GM13976 (cell line): ENCODE measurements around the gene TMEM219.

ENCODE experiments used
- DNase-seq: peaks from one replicate; pipeline ENCODE4 v3.0.0; 2012; ENCODE audit warnings: low spot score
- in situ Hi-C: fragments of 300-500 bp; cut with MboI; formaldehyde crosslinking; loops from one replicate; pipeline ENCODE4 v1.12.0; 2022; ENCODE audit warnings: low sequenced_read_pairs, mixed read lengths, inconsistent platforms; ENCODE audit not compliant: unreplicated experiment
- TF ChIP-seq, protein P1 (sequence below): IDR thresholded peaks from 2 replicates; pipeline ENCODE4 v1.5.1; 2012; ENCODE audit warnings: borderline replicate concordance, mild to moderate bottlenecking; ENCODE audit not compliant: insufficient read depth; ENCODE audit errors: extremely low read depth, missing control alignments, control extremely low read depth

Gene TMEM219

DNA sequence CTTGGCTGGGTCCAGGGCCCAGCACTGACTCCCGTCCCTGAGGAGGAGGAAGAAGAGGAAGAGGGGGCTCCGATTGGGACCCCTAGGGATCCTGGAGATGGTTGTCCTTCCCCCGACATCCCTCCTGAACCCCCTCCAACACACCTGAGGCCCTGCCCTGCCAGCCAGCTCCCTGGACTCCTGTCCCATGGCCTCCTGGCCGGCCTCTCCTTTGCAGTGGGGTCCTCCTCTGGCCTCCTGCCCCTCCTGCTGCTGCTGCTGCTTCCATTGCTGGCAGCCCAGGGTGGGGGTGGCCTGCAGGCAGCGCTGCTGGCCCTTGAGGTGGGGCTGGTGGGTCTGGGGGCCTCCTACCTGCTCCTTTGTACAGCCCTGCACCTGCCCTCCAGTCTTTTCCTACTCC lies 25.1 kb downstream of the TMEM219 start:
- TF ChIP-seq, protein P1, sequence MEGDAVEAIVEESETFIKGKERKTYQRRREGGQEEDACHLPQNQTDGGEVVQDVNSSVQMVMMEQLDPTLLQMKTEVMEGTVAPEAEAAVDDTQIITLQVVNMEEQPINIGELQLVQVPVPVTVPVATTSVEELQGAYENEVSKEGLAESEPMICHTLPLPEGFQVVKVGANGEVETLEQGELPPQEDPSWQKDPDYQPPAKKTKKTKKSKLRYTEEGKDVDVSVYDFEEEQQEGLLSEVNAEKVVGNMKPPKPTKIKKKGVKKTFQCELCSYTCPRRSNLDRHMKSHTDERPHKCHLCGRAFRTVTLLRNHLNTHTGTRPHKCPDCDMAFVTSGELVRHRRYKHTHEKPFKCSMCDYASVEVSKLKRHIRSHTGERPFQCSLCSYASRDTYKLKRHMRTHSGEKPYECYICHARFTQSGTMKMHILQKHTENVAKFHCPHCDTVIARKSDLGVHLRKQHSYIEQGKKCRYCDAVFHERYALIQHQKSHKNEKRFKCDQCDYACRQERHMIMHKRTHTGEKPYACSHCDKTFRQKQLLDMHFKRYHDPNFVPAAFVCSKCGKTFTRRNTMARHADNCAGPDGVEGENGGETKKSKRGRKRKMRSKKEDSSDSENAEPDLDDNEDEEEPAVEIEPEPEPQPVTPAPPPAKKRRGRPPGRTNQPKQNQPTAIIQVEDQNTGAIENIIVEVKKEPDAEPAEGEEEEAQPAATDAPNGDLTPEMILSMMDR: no peak
- no peak for DNase-seq
- in situ Hi-C loops: no loop called here

DNA sequence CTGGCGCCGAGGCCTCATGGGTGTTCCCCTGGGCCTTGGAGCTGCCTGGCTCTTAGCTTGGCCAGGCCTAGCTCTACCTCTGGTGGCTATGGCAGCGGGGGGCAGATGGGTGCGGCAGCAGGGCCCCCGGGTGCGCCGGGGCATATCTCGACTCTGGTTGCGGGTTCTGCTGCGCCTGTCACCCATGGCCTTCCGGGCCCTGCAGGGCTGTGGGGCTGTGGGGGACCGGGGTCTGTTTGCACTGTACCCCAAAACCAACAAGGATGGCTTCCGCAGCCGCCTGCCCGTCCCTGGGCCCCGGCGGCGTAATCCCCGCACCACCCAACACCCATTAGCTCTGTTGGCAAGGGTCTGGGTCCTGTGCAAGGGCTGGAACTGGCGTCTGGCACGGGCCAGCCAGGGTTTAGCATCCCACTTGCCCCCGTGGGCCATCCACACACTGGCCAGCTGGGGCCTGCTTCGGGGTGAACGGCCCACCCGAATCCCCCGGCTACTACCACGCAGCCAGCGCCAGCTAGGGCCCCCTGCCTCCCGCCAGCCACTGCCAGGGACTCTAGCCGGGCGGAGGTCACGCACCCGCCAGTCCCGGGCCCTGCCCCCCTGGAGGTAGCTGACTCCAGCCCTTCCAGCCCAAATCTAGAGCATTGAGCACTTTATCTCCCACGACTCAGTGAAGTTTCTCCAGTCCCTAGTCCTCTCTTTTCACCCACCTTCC lies 25.6 kb downstream of the TMEM219 start:
- in situ Hi-C loops: no loop called here
- DNase-seq: no peak
- TF ChIP-seq, protein P1: no peak

DNA sequence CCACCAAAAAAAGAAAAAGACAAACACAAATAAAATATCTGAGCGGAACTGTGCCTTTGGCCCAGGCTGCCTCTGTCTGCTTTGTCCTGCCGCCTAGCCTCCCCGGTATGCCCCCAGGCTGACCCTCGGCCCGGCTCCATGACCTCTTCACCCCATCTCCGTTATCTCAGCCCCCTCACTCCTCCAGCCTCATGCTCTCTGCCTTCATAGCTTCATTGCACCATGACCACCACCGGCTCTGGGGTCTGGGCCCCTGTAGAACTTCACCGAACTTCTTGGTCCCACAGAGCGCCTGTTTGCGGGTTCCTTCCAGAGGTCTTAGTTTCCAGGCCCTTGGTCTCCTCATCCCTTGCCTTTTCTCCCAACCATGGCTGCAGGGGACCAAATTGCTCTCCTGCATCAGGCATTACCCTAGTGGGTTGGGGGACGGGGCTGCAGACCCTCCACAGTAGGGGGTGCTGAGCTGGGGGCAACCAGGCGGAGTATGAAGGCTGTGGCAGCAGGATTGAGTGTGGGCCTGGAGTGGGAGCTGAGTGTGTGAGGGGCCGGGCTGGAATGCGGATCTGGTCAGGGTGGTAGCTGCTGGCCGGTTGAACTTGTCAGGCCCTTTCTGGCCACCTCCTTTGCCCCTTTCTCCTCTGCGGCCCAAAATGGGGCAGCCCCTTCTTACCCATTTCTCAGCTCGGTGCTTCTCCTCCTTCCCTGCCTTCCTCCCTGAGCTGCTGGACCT lies 26.6 kb downstream of the TMEM219 start:
- TF ChIP-seq, protein P1: no peak
- DNase-seq: no peak
- in situ Hi-C loops: no loop called here

DNA sequence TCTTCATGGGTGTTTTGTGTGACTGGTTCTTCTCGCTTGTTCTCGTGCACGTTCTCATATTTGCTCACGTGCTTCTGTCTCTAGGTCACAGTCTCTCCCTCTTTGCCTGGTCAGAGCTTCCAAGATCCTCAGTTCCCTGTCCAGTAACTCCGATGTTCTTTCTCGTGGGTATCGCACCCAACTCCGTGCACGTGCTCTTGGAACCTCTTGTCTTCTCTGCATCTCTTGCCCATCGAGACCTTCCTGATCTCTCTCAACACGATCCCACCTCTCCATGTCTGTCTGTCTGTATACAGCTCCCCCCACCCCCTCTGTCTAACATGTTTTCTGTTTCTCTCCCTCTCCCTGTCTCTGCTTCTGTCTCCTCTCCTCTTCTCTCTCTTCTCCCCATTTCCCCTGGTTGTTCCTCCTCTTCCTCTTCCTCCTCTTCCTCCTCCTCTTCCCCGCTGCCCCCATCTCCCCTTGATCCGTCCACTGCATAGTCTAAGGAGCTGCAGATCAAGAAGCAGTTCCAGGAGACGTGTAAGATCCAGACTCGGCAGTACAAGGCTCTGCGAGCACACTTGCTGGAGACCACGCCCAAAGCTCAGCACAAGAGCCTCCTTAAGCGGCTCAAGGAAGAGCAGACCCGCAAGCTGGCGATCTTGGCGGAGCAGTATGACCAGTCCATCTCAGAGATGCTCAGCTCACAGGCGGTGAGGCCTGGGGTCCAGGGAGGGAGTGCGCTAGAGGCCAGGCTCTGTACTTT lies 27.4 kb downstream of the TMEM219 start:
- no peak for DNase-seq
- in situ Hi-C loops: no loop called here
- TF ChIP-seq, protein P1: no peak

DNA sequence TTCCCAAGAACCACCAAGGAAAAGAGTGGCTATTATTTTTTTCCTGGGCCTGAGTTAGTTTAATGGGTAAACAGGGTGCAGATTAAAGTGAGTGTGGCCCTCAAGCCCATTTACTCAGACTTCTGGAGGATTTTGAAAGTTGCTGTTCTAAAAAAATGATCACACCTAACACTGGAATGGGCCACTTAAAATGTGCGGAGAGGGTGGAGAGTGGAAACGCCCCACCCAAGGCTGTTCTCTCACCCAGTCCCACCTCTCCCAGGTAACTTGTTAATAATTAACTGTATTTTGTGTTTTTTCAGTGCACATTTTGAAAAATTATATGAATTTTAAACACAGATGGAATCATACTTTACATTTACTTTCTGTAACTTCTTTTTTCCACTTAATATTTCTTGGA lies 28.2 kb downstream of the TMEM219 start:
- no peak for DNase-seq
- TF ChIP-seq, protein P1: no peak
- in situ Hi-C loops: no loop called here

DNA sequence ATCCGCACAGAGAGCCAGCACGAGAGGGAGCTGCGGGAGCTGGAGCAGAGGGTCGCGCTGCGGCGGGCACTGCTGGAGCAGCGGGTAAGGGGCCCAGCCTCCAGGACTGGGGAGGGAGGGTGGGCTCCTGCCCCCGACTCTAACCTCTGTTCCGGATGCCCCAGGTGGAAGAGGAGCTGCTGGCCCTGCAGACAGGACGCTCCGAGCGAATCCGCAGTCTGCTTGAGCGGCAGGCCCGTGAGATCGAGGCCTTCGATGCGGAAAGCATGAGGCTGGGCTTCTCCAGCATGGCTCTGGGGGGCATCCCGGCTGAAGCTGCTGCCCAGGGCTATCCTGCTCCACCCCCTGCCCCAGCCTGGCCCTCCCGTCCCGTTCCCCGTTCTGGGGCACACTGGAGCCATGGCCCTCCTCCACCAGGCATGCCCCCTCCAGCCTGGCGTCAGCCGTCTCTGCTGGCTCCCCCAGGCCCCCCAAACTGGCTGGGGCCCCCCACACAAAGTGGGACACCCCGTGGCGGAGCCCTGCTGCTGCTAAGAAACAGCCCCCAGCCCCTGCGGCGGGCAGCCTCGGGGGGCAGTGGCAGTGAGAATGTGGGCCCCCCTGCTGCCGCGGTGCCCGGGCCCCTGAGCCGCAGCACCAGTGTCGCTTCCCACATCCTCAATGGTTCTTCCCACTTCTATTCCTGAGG lies 29.1 kb downstream of the TMEM219 start:
- in situ Hi-C loops: no loop called here
- TF ChIP-seq, protein P1: no peak
- DNase-seq: no peak
